ENCODE measurements around the gene TIMP3.

Gene TIMP3

GRCh38 chr22:32862083-32862482 lies 60.6 kb downstream of the TIMP3 start:
- Histone ChIP-seq H3K36me3 (ENCODE audit: low read depth) (peaks cover 13% of the 10 kb centered on the region; the same call in 1 of the 2 replicates), H3K4me1 (ENCODE audit: insufficient read depth, poor library complexity, severe bottlenecking) (no peaks in the 10 kb centered on the region), H3K4me3 (ENCODE audit: severe bottlenecking) (no peak overlapping the region), H3K9me3 (ENCODE audit: severe bottlenecking) (no peaks in the 10 kb centered on the region), H3K27ac (ENCODE audit: poor library complexity, severe bottlenecking) (no peak overlapping the region), H3K27me3 (ENCODE audit: insufficient read depth, poor library complexity, severe bottlenecking) (no peaks in the 10 kb centered on the region)
- no peak for DNase-seq (ENCODE audit: low spot score)
- no peak for ATAC-seq (ENCODE audit: low read depth)
- no peak for TF ChIP-seq CTCF (IDR thresholded peaks at IDR 0.05; ENCODE audit: poor library complexity, severe bottlenecking)

- H3K4me3 ChIP-seq (ENCODE audit: severe bottlenecking): no peak overlapping the region
- no peak for ATAC-seq (ENCODE audit: low read depth)
- H3K36me3 ChIP-seq (ENCODE audit: low read depth): peaks cover 5% of the 10 kb centered on the region; the same call in 1 of the 2 replicates
- no peak for DNase-seq (ENCODE audit: low spot score)
- no peaks in the 10 kb centered on the region for H3K4me1 ChIP-seq (ENCODE audit: insufficient read depth, poor library complexity, severe bottlenecking)
- no peaks in the 10 kb centered on the region for H3K27me3 ChIP-seq (ENCODE audit: insufficient read depth, poor library complexity, severe bottlenecking)
- no peaks in the 10 kb centered on the region for H3K9me3 ChIP-seq (ENCODE audit: severe bottlenecking)
- no peak for TF ChIP-seq CTCF (IDR thresholded peaks at IDR 0.05; ENCODE audit: poor library complexity, severe bottlenecking)
- H3K27ac ChIP-seq (ENCODE audit: poor library complexity, severe bottlenecking): no peak overlapping the region
Measured at GRCh38 chr22:32862936-32863661, 61.6 kb downstream of the TIMP3 start.

- no peak overlapping the region for H3K4me3 ChIP-seq (ENCODE audit: severe bottlenecking)
- no peaks in the 10 kb centered on the region for H3K9me3 ChIP-seq (ENCODE audit: severe bottlenecking)
- H3K4me1 ChIP-seq (ENCODE audit: insufficient read depth, poor library complexity, severe bottlenecking): no peaks in the 10 kb centered on the region
- peaks cover 1% of the 10 kb centered on the region; the same call in 1 of the 2 replicates for H3K36me3 ChIP-seq (ENCODE audit: low read depth)
- no peak for ATAC-seq (ENCODE audit: low read depth)
- no peak overlapping the region for H3K27ac ChIP-seq (ENCODE audit: poor library complexity, severe bottlenecking)
- no peak for DNase-seq (ENCODE audit: low spot score)
- H3K27me3 ChIP-seq (ENCODE audit: insufficient read depth, poor library complexity, severe bottlenecking): no peaks in the 10 kb centered on the region
- no peak for TF ChIP-seq CTCF (IDR thresholded peaks at IDR 0.05; ENCODE audit: poor library complexity, severe bottlenecking)
Measured at GRCh38 chr22:32864041-32864440, 62.5 kb downstream of the TIMP3 start.

GRCh38 chr22:32864596-32864995 lies 63.1 kb downstream of the TIMP3 start:
- Histone ChIP-seq H3K27ac (ENCODE audit: poor library complexity, severe bottlenecking) (no peak overlapping the region), H3K9me3 (ENCODE audit: severe bottlenecking) (no peaks in the 10 kb centered on the region), H3K4me1 (ENCODE audit: insufficient read depth, poor library complexity, severe bottlenecking) (no peaks in the 10 kb centered on the region), H3K27me3 (ENCODE audit: insufficient read depth, poor library complexity, severe bottlenecking) (no peaks in the 10 kb centered on the region), H3K4me3 (ENCODE audit: severe bottlenecking) (no peak overlapping the region), H3K36me3 (ENCODE audit: low read depth) (no peaks in the 10 kb centered on the region; the same call in 1 of the 2 replicates)
- no peak for TF ChIP-seq CTCF (IDR thresholded peaks at IDR 0.05; ENCODE audit: poor library complexity, severe bottlenecking)
- DNase-seq (ENCODE audit: low spot score) (no peak), ATAC-seq (ENCODE audit: low read depth) (no peak)

- H3K36me3 ChIP-seq (ENCODE audit: low read depth): no peaks in the 10 kb centered on the region
- TF ChIP-seq CTCF (IDR thresholded peaks at IDR 0.05; ENCODE audit: poor library complexity, severe bottlenecking): no peak
- no peak overlapping the region for H3K4me3 ChIP-seq (ENCODE audit: severe bottlenecking)
- ATAC-seq (ENCODE audit: low read depth): no peak
- DNase-seq (ENCODE audit: low spot score): no peak
- H3K27me3 ChIP-seq (ENCODE audit: insufficient read depth, poor library complexity, severe bottlenecking): no peaks in the 10 kb centered on the region
- H3K27ac ChIP-seq (ENCODE audit: poor library complexity, severe bottlenecking): no peak overlapping the region
- H3K4me1 ChIP-seq (ENCODE audit: insufficient read depth, poor library complexity, severe bottlenecking): no peaks in the 10 kb centered on the region
- H3K9me3 ChIP-seq (ENCODE audit: severe bottlenecking): no peaks in the 10 kb centered on the region
Measured at GRCh38 chr22:32866953-32867352, 65.4 kb downstream of the TIMP3 start.

Data from RWPE2 (cell line).